Measurements from ENCODE around the gene VRK2. TPM values are rescaled to one million over a fixed set of nuclear protein-coding genes. Genes with fewer than 3 reads are reported as not detected.

VRK2 gene
- total and polyA plus RNA-seq, 10 of the 15 experiments (the other 5 are each of a cell fraction or from before 2014, with no cell fraction given) = 26.5 to 78.0 (median 57.3) TPM

GRCh38 chr2:58135861-58136260 lies 89.3 kb downstream of the VRK2 start:
- H4K20me1 ChIP-seq (ENCODE audit: control insufficient read depth, insufficient read depth) = no peaks in the 10 kb centered on the region
- H3K27me3 ChIP-seq (replicated peaks in 1 of 2; ENCODE audit: control insufficient read depth in 2 of 2, insufficient read depth in 2 of 2, low read length in 1 of 2) = no peaks in the 10 kb centered on the region
- POLR2A ChIA-PET = no interaction called here
- SMC1A ChIA-PET (ENCODE audit: uncharacterized antibody, unreplicated experiment) = interaction anchor here (1.8 kb wide), 1 partner anchor 10 kb away, joined by 6 read pairs; no protein-coding TSS in a partner anchor
- H3K79me2 ChIP-seq (ENCODE audit: control insufficient read depth, insufficient read depth, low read length) = no peaks in the 10 kb centered on the region
- H3K9me3 ChIP-seq (replicated peaks; ENCODE audit: control insufficient read depth, insufficient read depth, low read length) = no peaks in the 10 kb centered on the region
- H3K27ac ChIP-seq (ENCODE audit: control insufficient read depth, insufficient read depth) = no peak overlapping the region
- RAD21 ChIA-PET (ENCODE audit: unreplicated experiment) = no interaction called here
- peaks cover 4 to 18% of the 10 kb centered on the region in 2 experiments for H3K36me3 ChIP-seq (ENCODE audit: control insufficient read depth in 2 of 2, insufficient read depth in 2 of 2, low read length in 1 of 2)
- TF ChIP-seq EZH2 (IDR thresholded peaks at IDR 0.05; ENCODE audit: borderline replicate concordance, control insufficient read depth, low read depth, low read length) (no peak), WRNIP1 (IDR thresholded peaks at IDR 0.05; ENCODE audit: borderline replicate concordance, low read depth, low read length) (no peak)
- intact Hi-C loops (cut with micrococcal nuclease; ENCODE audit: unreplicated experiment) (no loop called here), in situ Hi-C loops (cut with MboI) (no loop called here)
- no peak overlapping the region for H3K4me2 ChIP-seq (ENCODE audit: control insufficient read depth, insufficient read depth)
- CTCF ChIA-PET = no interaction called here
- H3K4me3 ChIP-seq = no peak overlapping the region
- DNase-seq (ENCODE audit: low read depth, low spot score) (no peak), FAIRE-seq (no peak), ATAC-seq (no peak)
- no peaks in the 10 kb centered on the region for H3K4me1 ChIP-seq (ENCODE audit: control insufficient read depth, insufficient read depth, low read length)
- no TSS peak for BruUV-seq (replicated peaks)
- no peak overlapping the region for H2AFZ ChIP-seq (ENCODE audit: control insufficient read depth, low read depth, low read length)
- H3K9ac ChIP-seq (ENCODE audit: control insufficient read depth, insufficient read depth, low read length) = no peak overlapping the region
- 98% methylated on average over 2 of the region's 2 CpGs for WGBS (ENCODE audit: insufficient coverage, insufficient replicate concordance, low lambda C conversion rate, missing lambda C conversion rate)

- ChIA-PET POLR2A (no interaction called here), CTCF (no interaction called here), SMC1A (ENCODE audit: uncharacterized antibody, unreplicated experiment) (no interaction called here), RAD21 (ENCODE audit: unreplicated experiment) (no interaction called here)
- TF ChIP-seq RUNX3 (IDR thresholded peaks at IDR 0.05; ENCODE audit: low read length) (peak; percentile 35; the same call in 1 of the 2 replicates), HCFC1 (IDR thresholded peaks at IDR 0.05; ENCODE audit: low read length) (no peak), ATF7 (IDR thresholded peaks at IDR 0.05; ENCODE audit: low read depth) (0 out of 2 replicates have a peak, but pooled peaks have one; percentile 37), JUNB (IDR thresholded peaks at IDR 0.05) (peak; percentile 68), PKNOX1 (IDR thresholded peaks at IDR 0.05) (no peak), CREM (IDR thresholded peaks at IDR 0.05; ENCODE audit: low read depth) (no peak), MEF2A (IDR thresholded peaks at IDR 0.05; ENCODE audit: insufficient read depth, low read depth, low read length) (0 out of 2 replicates have a peak, but pooled peaks have one; percentile 29), ZBTB11 (CRISPR knock-in tag; IDR thresholded peaks at IDR 0.05) (no peak), NFIC (IDR thresholded peaks at IDR 0.05; ENCODE audit: low read depth, low read length) (peak; percentile 39; the same call in 1 of the 2 replicates)
- H3K79me2 ChIP-seq (ENCODE audit: control insufficient read depth, insufficient read depth, low read length) = no peaks in the 10 kb centered on the region
- no TSS peak for BruUV-seq (replicated peaks)
- in situ Hi-C loops (cut with MboI) = no loop called here
- intact Hi-C loops (cut with micrococcal nuclease; ENCODE audit: unreplicated experiment) = no loop called here
- FAIRE-seq (no peak), DNase-seq (ENCODE audit: low read depth, low spot score) (no peak), ATAC-seq (peak; percentile 76)
- no peaks in the 10 kb centered on the region for H3K27me3 ChIP-seq (replicated peaks in 1 of 2; ENCODE audit: control insufficient read depth in 2 of 2, insufficient read depth in 2 of 2, low read length in 1 of 2)
- H3K9ac ChIP-seq (ENCODE audit: control insufficient read depth, insufficient read depth, low read length) = no peak overlapping the region
- no peaks in the 10 kb centered on the region for H3K4me1 ChIP-seq (ENCODE audit: control insufficient read depth, insufficient read depth, low read length)
- H3K9me3 ChIP-seq (replicated peaks; ENCODE audit: control insufficient read depth, insufficient read depth, low read length) = no peaks in the 10 kb centered on the region
- H3K4me2 ChIP-seq (ENCODE audit: control insufficient read depth, insufficient read depth) = no peak overlapping the region
- no peak overlapping the region for H3K27ac ChIP-seq (ENCODE audit: control insufficient read depth, insufficient read depth)
- H2AFZ ChIP-seq (ENCODE audit: control insufficient read depth, low read depth, low read length) = no peak overlapping the region
- no peaks in the 10 kb centered on the region for H4K20me1 ChIP-seq (ENCODE audit: control insufficient read depth, insufficient read depth)
- peaks cover 2 to 10% of the 10 kb centered on the region in 2 experiments; a peak in 3 of 4 replicates for H3K36me3 ChIP-seq (ENCODE audit: control insufficient read depth in 2 of 2, insufficient read depth in 2 of 2, low read length in 1 of 2)
- H3K4me3 ChIP-seq = no peak overlapping the region
Measured at GRCh38 chr2:58137221-58137620, 90.6 kb downstream of the VRK2 start.
